Measurements from ENCODE around the gene SLC25A26.
"Not testable (repeated sequence)": the region's sequence is repeated elsewhere in the genome, so short reads cannot be mapped to it uniquely, and the experiment has no call there.

Gene SLC25A26

DNA sequence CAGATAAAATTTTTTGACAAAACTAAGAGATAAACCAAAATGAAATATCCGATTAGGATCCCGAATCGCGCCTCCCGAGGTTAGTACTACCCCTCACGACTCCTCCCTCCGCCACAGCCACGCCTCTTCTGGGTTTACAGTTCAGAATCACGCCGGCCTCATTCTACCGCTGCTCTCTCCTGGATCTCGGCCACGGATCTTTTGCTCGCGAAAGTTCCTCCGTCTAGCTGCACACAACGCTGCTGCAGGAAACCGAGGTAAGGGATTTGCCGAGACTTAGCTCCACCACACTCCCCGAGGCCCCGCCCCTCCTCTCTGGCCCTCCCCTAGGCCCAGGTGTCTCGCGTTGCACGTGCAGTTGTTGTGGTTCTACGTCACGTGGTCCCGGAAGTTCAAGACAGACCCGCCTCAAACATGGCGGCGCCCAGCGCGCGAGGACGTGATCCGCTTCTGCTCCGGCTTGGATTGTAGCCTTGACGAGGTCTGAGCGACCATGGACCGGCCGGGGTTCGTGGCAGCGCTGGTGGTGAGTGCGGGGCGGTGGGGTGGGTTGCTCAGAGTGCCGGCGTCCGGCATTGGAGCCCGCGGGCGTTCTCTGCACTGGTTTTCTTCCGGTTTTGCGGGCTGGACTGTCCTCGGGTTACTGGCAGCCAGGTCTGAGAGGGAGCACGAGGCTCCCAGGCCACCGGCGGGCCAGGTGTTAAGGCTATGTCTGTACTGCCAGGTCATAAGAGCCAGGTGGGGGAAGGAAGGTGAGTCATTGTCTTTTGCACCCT is at the start of gene SLC25A26:
SLC25A26 (plus strand) TSS at position 400 of the 776 bp plus-strand sequence; CDS start at position 494, 94 bp downstream.
- peak; percentile 96 for DNase-seq (ENCODE audit: low read depth)

GRCh38 chr3:66172394-66172793 is 48.4 kb upstream of the SLC25A26 start:
- no peak for DNase-seq (ENCODE audit: low read depth)

GRCh38 chr3:66177026-66177425 is 43.8 kb upstream of the SLC25A26 start:
- no peak for DNase-seq (ENCODE audit: low read depth)

GRCh38 chr3:66178206-66178605 is 42.6 kb upstream of the SLC25A26 start:
- DNase-seq (ENCODE audit: low read depth) = no peak

DNA sequence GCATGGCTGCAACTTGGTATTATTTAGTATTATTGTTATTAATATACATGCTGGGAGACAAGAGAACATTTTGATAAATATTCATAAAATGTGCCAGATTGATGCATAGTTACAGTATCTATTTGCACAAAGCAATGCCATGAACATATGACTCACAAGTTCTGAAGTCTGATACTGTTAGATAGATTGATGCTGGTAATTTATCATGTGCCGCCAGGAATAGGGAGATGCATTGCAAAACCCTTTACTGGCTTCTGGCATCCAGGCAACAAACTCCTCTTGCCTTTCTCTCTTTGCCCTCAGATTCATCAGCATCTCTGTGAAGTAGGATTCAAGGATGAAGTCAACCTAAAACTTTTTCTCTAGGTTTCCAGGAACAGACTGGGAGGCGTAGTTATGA is 41.0 kb upstream of the SLC25A26 start:
- no peak for DNase-seq (ENCODE audit: low read depth)

DNA sequence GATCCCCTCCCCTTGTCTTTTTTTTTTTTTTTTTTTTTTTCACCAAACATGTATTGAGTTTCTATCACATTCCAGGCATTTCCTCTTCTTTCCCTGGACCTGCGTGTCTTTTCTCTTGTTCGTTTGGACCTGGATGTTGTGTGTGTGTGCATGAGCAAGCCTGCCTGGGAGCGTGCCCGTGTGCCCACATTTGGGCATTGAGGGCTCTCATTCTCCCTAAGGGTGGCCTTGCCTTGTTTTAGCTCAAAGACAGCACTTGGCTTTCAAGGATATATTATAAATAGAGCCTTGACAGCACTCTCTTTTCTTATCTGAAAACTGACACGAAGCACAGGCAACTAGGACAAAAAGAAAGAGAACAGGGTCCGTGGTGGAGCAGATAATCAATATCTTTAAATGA is 39.0 kb upstream of the SLC25A26 start:
- no peak for DNase-seq (ENCODE audit: low read depth)

GRCh38 chr3:66182246-66182645 is 38.6 kb upstream of the SLC25A26 start:
- DNase-seq (ENCODE audit: low read depth) = no peak

- no peak for DNase-seq (ENCODE audit: low read depth)
Observed at GRCh38 chr3:66186545-66186944, 34.3 kb upstream of the SLC25A26 start.

- DNase-seq (ENCODE audit: low read depth) = peak; percentile 38
Observed at GRCh38 chr3:66195347-66195783, 25.4 kb upstream of the SLC25A26 start.

- DNase-seq (ENCODE audit: low read depth) = peak; percentile 37
Observed at GRCh38 chr3:66196633-66197032, 24.2 kb upstream of the SLC25A26 start.

- no peak for DNase-seq (ENCODE audit: low read depth)
Observed at GRCh38 chr3:66198437-66199088, 22.2 kb upstream of the SLC25A26 start.

GRCh38 chr3:66199089-66199473 is 21.7 kb upstream of the SLC25A26 start:
- no peak for DNase-seq (ENCODE audit: low read depth)

DNA sequence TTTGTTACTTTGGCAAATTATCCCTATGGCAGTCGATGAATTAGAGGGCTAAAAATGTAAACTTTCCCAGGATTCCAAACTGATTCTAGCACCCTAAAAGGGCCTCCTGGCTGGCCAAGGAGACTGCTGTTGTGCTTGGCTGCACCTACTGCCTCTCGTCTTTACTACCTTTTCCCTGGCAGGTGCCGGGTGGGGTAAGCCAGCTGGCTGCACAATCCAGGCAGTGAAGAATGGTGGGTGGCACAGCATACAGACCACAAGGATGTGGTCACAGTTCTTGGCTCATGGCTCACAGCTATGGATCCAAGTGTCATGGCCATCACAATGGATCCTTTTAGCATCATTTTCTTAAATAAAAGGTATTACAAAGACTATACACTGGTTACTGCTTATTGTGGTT is 20.7 kb upstream of the SLC25A26 start:
- DNase-seq (ENCODE audit: low read depth) = no peak

DNA sequence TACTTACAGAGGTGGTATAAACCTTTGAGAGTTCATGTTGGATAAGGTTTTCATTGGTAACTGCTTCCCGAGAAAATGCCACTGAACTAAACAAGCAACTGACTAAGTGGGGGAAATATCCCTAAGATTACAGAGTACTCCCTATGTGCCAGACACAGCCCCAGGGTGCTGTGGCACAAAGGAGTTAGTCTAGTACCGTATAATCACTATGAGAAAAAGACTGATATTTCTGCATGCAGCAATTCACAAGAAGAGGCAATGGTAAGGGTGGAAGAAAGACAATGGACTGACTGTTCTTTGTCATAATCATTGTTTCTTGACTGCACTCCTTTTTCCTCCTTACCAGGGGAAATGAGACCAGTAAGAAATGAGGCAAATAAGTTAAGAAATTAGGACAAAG is 20.0 kb upstream of the SLC25A26 start:
- no peak for DNase-seq (ENCODE audit: low read depth)

- no peak for DNase-seq (ENCODE audit: low read depth)
Observed at GRCh38 chr3:66203275-66203674, 17.5 kb upstream of the SLC25A26 start.

- DNase-seq (ENCODE audit: low read depth) = no peak
Observed at GRCh38 chr3:66206806-66207205, 14.0 kb upstream of the SLC25A26 start.

DNA sequence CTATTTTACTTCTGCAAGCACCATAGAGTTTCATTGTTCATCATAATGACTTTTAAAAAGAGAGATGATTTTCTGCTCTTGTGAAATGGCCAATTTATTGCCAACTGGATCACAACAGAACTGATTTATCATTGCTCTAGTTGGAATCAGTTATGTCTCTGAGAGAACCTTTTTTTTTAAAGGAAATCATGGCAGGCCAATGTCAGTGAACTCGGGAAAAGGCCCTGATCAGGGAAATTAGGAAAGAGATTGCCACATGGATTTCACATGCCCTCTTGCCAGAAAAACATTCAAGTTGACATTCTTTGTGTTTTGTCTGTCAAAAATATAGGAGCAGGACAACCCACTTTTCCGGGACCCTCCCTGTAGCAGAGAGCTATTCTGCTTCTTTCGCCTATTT is 12.6 kb upstream of the SLC25A26 start:
- no peak for DNase-seq (ENCODE audit: low read depth)

DNA sequence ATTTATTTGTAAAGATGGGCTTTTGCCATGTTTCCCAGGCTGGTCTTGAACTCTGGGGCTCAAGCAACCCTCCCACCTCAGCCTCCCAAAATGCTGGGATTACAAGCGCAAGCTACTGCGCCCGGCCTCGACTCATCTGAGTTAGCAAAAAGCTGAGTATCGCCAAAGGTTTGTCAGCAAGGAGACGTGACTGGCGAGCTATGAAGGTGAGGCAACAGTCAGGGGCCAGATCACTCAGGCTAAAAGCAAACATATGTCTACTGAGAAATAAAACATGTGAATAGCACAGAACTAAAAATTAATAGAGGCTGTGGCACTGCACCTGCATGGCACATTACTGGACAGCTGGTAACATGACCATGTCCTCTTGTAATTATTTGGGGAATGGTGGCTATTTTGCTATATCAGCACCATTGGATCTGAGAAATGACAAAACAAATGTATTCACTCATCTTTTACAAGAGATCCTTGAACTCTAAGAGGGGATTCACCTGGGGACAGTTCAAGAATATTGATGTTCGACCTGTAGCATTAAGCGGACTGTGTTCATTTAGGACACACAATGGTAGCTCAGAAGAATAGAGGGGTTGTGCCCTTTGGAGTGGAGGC is 10.0 kb upstream of the SLC25A26 start:
- DNase-seq (ENCODE audit: low read depth) = no peak

DNA sequence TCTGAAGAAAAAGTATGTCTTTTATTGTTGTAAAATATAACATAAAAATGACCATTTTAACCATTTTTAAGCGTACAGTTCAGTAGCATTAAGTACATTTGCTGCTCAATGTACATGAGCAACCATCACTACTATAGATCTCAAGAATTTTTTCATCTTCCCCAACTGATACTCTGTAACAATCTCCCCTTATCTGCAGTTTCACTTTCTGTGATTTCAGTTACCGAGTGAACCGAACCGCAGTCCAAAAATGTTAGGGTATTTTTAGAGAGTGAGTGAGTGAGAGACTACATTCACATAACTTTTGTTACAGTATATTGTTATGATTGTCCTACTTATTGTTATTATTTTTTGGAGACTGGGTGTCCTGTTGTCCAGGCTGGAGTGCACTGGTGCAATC is 9.0 kb upstream of the SLC25A26 start:
- DNase-seq (ENCODE audit: low read depth) = no peak

DNA sequence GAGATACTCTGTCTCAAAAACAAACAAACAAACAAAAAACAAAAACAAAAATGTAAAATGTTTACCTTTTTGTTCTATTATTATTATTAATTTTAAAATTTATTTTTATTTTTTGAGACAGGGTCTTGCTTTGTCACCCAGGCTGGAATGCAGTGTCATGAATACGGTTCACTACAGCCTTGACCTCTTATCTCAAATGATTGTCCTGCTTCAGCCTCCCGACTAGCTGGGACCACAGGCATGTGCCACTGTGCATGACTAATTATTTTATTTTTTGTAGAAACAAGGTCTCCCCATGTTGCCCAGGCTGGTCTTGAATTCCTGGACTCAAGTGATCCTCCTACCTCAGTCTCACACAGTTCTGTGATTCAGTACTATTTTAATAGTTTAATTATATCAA is 5.7 kb upstream of the SLC25A26 start:
- no peak for DNase-seq (ENCODE audit: low read depth)

- no peak for DNase-seq (ENCODE audit: low read depth)
Observed at GRCh38 chr3:66220066-66220465, 735 bp upstream of the SLC25A26 start.

DNA sequence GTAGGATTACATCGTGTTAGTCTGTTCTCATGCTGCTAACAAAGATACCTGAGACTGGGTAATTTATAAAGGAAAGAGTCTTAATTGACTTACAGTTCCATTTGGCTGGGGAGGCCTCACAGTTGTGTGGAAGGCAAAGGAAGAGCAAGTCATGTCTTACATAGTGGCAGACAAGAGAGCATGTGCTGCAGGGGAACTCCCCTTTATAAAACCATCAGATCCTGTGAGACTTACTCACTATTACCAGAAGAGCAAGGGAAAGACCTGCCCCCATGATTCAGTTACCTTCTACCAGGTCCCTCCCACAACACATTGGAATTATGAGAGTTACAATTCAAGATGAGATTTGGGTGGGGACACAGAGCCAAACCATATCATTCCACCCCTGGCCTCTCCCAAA is 3.4 kb downstream of the SLC25A26 start:
- peak; percentile 13 for DNase-seq (ENCODE audit: low read depth)

GRCh38 chr3:66226093-66226492 is 5.3 kb downstream of the SLC25A26 start:
- DNase-seq (ENCODE audit: low read depth) = not testable (repeated sequence)

Measured in ELR (cell line).